HCT116 (cell line): ENCODE data around the gene RNASEL. TPM values are rescaled to one million over a fixed set of nuclear protein-coding genes. Genes with fewer than 3 reads are reported as not detected.

Experiments used
- ATAC-seq: fragments of 200-7000 bp; cut with Tn5 transposase; 2 replicates; pipeline ENCODE4 v1.9.1; 2020; ENCODE audit warnings: mild to moderate bottlenecking, moderate library complexity
- BruUV-seq: library from RNA; stranded (reverse); fragments of 400-500 nt; replicated peaks from 2 replicates; lab custom pipeline; 2021; lab: Mats Ljungman, UMichigan
- CTCF ChIA-PET: fragments of 300-600 bp; sonication (Branson Sonifier 250); formaldehyde crosslinking; loops from one replicate; lab custom pipeline; 2021; ENCODE audit warnings: antibody characterized with exemption; lab: Charles Lee
- POLR2A ChIA-PET: fragments of 300-600, 350-600 bp; sonication (Branson Sonifier 250); formaldehyde crosslinking; loops from one replicate; lab custom pipeline; 2021; ENCODE audit warnings: antibody characterized with exemption; lab: Charles Lee
- RAD21 ChIA-PET, 2 experiments: fragments of 300-600 bp; sonication (Branson Sonifier 250); formaldehyde crosslinking; loops; one replicate each; lab custom pipeline; 2023; ENCODE audit warnings: low total read pairs in 2 of 2; ENCODE audit not compliant: uncharacterized antibody in 2 of 2, unreplicated experiment in 2 of 2, low non-redundant PET in 1 of 2; lab: Charles Lee
- DNase-seq: peaks from one replicate; pipeline ENCODE4 v3.0.0-alpha.2; 2010; ENCODE audit warnings: low read depth, low spot score
- H2AFZ ChIP-seq: fragments of 200-600 bp; shearing (Covaris generic), sonication (generic); 2 replicates; pipeline ENCODE4 v1.6.1; 2017; ENCODE audit warnings: low read depth, mixed run types, mixed read lengths, antibody characterized with exemption, low read length; ENCODE audit not compliant: poor library complexity, severe bottlenecking
- H3K27ac ChIP-seq: 2 replicates; pipeline ENCODE4 v1.5.1; 2012; ENCODE audit warnings: low read depth, low read length
- H3K27me3 ChIP-seq: fragments of 200-600 bp; sonication (generic); 2 replicates; pipeline ENCODE4 v1.6.1; 2016; ENCODE audit warnings: mixed run types, low read length, mixed read lengths; ENCODE audit not compliant: insufficient read depth
- H3K36me3 ChIP-seq, 2 experiments: fragments of 200-500 bp in 1 of 2; fragments of 200-600 bp in 1 of 2; sonication (Bioruptor generic) in 1 of 2; sonication (generic) in 1 of 2; 2 replicates each; pipeline versions ENCODE4 v1.5.1 to v1.6.1; 2014 to 2016; ENCODE audit warnings: low read length in 2 of 2, inconsistent platforms in 1 of 2, mixed read lengths in 1 of 2, mixed run types in 1 of 2; ENCODE audit not compliant: insufficient read depth in 2 of 2, control insufficient read depth in 1 of 2
- H3K4me1 ChIP-seq, 2 experiments: fragments of 200-600 bp in 1 of 2; sonication (generic) in 1 of 2; 2 replicates each; pipeline versions ENCODE4 v1.5.1 to v1.6.1; 2012 to 2017; ENCODE audit warnings: low read length in 2 of 2, inconsistent platforms in 1 of 2, mild to moderate bottlenecking in 1 of 2, mixed read lengths in 1 of 2, mixed run types in 1 of 2, moderate library complexity in 1 of 2; ENCODE audit not compliant: insufficient read depth in 2 of 2, control insufficient read depth in 1 of 2
- H3K4me2 ChIP-seq: fragments of 200-600 bp; sonication (generic); 2 replicates; pipeline ENCODE4 v1.6.1; 2017; ENCODE audit warnings: mixed run types, low read length, mixed read lengths
- H3K4me3 ChIP-seq, 2 experiments: fragments of 200-600 bp in 1 of 2; sonication (generic) in 1 of 2; replicated peaks in 1 of 2; 2 replicates each; pipeline ENCODE4 v1.5.1; 2011 to 2016; ENCODE audit warnings: low read length in 2 of 2, control low read depth in 1 of 2, low read depth in 1 of 2, mild to moderate bottlenecking in 1 of 2, mixed read lengths in 1 of 2, mixed run types in 1 of 2
- H3K79me2 ChIP-seq: fragments of 200-600 bp; sonication (generic); 2 replicates; pipeline ENCODE4 v1.6.1; 2017; ENCODE audit warnings: mild to moderate bottlenecking, mixed run types, low read length, moderate library complexity, mixed read lengths; ENCODE audit not compliant: insufficient read depth
- H3K9ac ChIP-seq: fragments of 200-600 bp; sonication (generic); 2 replicates; pipeline ENCODE4 v1.6.1; 2016; ENCODE audit warnings: low read length, mixed read lengths
- H3K9me2 ChIP-seq: fragments of 200-600 bp; sonication (generic), shearing (Covaris generic); 2 replicates; pipeline ENCODE4 v1.6.1; 2017; ENCODE audit warnings: mixed run types, mild to moderate bottlenecking, moderate library complexity; ENCODE audit not compliant: insufficient read depth
- H3K9me3 ChIP-seq, 2 experiments: fragments of 200-500 bp in 1 of 2; fragments of 200-600 bp in 1 of 2; sonication (Bioruptor generic) in 1 of 2; sonication (generic) in 1 of 2; 2 replicates each; pipeline ENCODE4 v1.6.1; 2014 to 2017; ENCODE audit warnings: low read length in 2 of 2, mixed read lengths in 2 of 2, inconsistent platforms in 1 of 2, low read depth in 1 of 2, mild to moderate bottlenecking in 1 of 2, mixed run types in 1 of 2, moderate library complexity in 1 of 2; ENCODE audit not compliant: control insufficient read depth in 1 of 2, insufficient read depth in 1 of 2
- H4K20me1 ChIP-seq: fragments of 200-600 bp; sonication (generic), shearing (Covaris generic); 2 replicates; pipeline ENCODE4 v1.6.1; 2017; ENCODE audit warnings: mixed run types, mild to moderate bottlenecking, moderate library complexity; ENCODE audit not compliant: insufficient read depth
- CBX3 ChIP-seq: IDR thresholded peaks from 2 replicates; pipeline ENCODE4 v1.6.1; 2012; ENCODE audit warnings: low read depth
- EGR1 ChIP-seq: IDR thresholded peaks from 2 replicates; pipeline ENCODE4 v1.6.1; 2012; ENCODE audit warnings: low read depth
- JUND ChIP-seq: IDR thresholded peaks from 2 replicates; pipeline ENCODE4 v1.6.1; 2012
- POLR2AphosphoS5 ChIP-seq: IDR thresholded peaks from 2 replicates; pipeline ENCODE4 v1.6.1; 2011; ENCODE audit warnings: mild to moderate bottlenecking, low read depth, low read length, moderate library complexity
- SIN3A ChIP-seq: IDR thresholded peaks from 2 replicates; pipeline ENCODE4 v1.6.1; 2012; ENCODE audit warnings: low read depth
- SRF ChIP-seq: IDR thresholded peaks from 2 replicates; pipeline ENCODE4 v1.6.1; 2012; ENCODE audit warnings: low read depth
- TCF7L2 ChIP-seq: IDR thresholded peaks from 2 replicates; pipeline ENCODE4 v1.7.0; 2011; ENCODE audit warnings: borderline replicate concordance, inconsistent platforms; ENCODE audit not compliant: insufficient read depth, insufficient read length; ENCODE audit errors: extremely low read depth
- ZNF274 ChIP-seq: fragments of 200-500 bp; sonication (Bioruptor generic); IDR thresholded peaks from 2 replicates; pipeline ENCODE4 v1.6.1; 2014; ENCODE audit warnings: mild to moderate bottlenecking, low read depth, low read length, inconsistent platforms
- intact Hi-C: fragments of 100-400 bp; cut with micrococcal nuclease; formaldehyde crosslinking; loops from 2 replicates; pipeline ENCODE4 v1.10.0; 2022
- total RNA-seq: library from RNA; stranded (reverse); gene quantifications from one replicate; pipeline ENCODE4 v1.2.1, GENCODE V29; 2021; ENCODE audit not compliant: unreplicated experiment
- TF ChIP-seq, protein P1 (sequence below): IDR thresholded peaks from 2 replicates; pipeline ENCODE4 v1.6.1; 2012; ENCODE audit warnings: low read depth
- TF ChIP-seq, protein P2 (sequence below): IDR thresholded peaks from 2 replicates; pipeline ENCODE4 v1.6.1; 2012

RNASEL gene
- total RNA-seq, 1 experiment from 2014 or later: 2.9 TPM

DNA sequence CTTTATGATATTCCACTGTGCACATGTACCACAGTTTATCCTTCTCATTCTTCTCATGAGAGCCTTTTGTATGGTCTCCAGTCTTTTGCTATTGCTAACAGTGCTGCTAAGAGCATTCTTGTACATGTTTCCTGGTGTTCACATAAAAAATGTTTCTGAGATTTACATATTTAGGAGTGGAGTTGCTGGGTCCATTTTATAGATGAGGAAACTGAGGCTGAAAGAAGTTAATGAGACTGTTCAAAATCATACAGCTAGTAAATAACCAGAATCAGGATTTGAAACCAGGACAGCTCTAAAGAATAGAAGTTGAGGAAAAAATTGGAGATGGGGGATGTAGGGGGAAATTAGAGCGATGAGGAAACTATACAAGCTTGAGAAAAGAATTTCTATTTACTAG, 42.9 kb upstream of the RNASEL start:
- POLR2A ChIA-PET: no interaction called here
- Histone ChIP-seq H3K79me2 (no peaks in the 10 kb centered on the region), H3K4me3 (no peak overlapping the region), H3K4me1 (peaks cover 3 to 10% of the 10 kb centered on the region in 2 experiments; a peak in 3 of 4 replicates), H3K27ac (no peak overlapping the region), H3K9me2 (no peaks in the 10 kb centered on the region), H3K27me3 (no peaks in the 10 kb centered on the region), H3K4me2 (no peak overlapping the region), H4K20me1 (no peaks in the 10 kb centered on the region), H3K9me3 (no peaks in the 10 kb centered on the region), H3K9ac (no peak overlapping the region), H2AFZ (no peak overlapping the region), H3K36me3 (no peaks in the 10 kb centered on the region)
- no peak for ATAC-seq
- RAD21 ChIA-PET: no interaction called here
- CTCF ChIA-PET: no interaction called here
- TF ChIP-seq TCF7L2 (no peak), SIN3A (no peak), POLR2AphosphoS5 (no peak), JUND (no peak), ZNF274 (no peak), CBX3 (no peak), SRF (no peak), EGR1 (no peak)
- TF ChIP-seq, protein P1, sequence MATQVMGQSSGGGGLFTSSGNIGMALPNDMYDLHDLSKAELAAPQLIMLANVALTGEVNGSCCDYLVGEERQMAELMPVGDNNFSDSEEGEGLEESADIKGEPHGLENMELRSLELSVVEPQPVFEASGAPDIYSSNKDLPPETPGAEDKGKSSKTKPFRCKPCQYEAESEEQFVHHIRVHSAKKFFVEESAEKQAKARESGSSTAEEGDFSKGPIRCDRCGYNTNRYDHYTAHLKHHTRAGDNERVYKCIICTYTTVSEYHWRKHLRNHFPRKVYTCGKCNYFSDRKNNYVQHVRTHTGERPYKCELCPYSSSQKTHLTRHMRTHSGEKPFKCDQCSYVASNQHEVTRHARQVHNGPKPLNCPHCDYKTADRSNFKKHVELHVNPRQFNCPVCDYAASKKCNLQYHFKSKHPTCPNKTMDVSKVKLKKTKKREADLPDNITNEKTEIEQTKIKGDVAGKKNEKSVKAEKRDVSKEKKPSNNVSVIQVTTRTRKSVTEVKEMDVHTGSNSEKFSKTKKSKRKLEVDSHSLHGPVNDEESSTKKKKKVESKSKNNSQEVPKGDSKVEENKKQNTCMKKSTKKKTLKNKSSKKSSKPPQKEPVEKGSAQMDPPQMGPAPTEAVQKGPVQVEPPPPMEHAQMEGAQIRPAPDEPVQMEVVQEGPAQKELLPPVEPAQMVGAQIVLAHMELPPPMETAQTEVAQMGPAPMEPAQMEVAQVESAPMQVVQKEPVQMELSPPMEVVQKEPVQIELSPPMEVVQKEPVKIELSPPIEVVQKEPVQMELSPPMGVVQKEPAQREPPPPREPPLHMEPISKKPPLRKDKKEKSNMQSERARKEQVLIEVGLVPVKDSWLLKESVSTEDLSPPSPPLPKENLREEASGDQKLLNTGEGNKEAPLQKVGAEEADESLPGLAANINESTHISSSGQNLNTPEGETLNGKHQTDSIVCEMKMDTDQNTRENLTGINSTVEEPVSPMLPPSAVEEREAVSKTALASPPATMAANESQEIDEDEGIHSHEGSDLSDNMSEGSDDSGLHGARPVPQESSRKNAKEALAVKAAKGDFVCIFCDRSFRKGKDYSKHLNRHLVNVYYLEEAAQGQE: no peak
- TF ChIP-seq, protein P2, sequence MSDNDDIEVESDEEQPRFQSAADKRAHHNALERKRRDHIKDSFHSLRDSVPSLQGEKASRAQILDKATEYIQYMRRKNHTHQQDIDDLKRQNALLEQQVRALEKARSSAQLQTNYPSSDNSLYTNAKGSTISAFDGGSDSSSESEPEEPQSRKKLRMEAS: no peak
- BruUV-seq: no TSS peak
- no peak for DNase-seq
- intact Hi-C loops: no loop called here
